Transverse colon (tissue), 4 donors: ENCODE data around the gene MAGEB4.

Experiments used
- EP300 ChIP-seq: sonication (generic); formaldehyde crosslinking; IDR thresholded peaks from one replicate; pipeline ENCODE4 v1.6.1; 2017; ENCODE audit warnings: antibody characterized with exemption, low read depth
- POLR2A ChIP-seq: fragments of 450-650 bp; IDR thresholded peaks from one replicate; pipeline ENCODE4 v1.6.1; 2016; ENCODE audit warnings: antibody characterized with exemption, mild to moderate bottlenecking, moderate library complexity
- POLR2AphosphoS5 ChIP-seq, 3 donors: sonication (generic); formaldehyde crosslinking; IDR thresholded peaks; one replicate each; pipeline ENCODE4 v1.6.1; 2016; ENCODE audit warnings: antibody characterized with exemption in 3 of 3
- TF ChIP-seq, protein P1 (sequence below), 5 experiments: fragments of 200-600 bp in 3 of 5; fragments of 450-650 bp in 2 of 5; sonication (generic) in 3 of 5; IDR thresholded peaks; 1 replicate in 2 of 5; 2 replicates in 3 of 5; pipeline ENCODE4 v1.5.1; 2016 to 2017; ENCODE audit warnings: antibody characterized with exemption in 5 of 5, inconsistent platforms in 3 of 5, mild to moderate bottlenecking in 2 of 5, moderate library complexity in 1 of 5

DNA sequence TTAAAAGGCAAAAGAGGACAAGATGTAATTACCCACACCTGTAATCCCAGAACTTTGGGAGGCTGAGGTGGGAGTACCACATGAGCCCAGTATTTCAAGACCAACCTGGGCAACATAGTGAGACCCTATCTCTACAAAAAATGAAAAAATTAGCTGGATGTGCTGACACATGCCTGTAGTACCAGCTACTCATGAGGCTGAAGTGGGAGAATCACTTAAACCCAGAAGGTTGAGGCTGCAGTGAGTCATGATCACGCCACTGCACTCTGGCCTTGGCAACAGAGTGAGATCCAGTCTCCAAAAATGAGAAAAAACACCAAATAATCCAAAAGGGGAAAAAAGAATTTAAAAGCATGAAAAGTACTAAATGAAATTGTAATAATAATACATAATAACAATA lies 36.6 kb downstream of the MAGEB4 start:
- TF ChIP-seq, protein P1, sequence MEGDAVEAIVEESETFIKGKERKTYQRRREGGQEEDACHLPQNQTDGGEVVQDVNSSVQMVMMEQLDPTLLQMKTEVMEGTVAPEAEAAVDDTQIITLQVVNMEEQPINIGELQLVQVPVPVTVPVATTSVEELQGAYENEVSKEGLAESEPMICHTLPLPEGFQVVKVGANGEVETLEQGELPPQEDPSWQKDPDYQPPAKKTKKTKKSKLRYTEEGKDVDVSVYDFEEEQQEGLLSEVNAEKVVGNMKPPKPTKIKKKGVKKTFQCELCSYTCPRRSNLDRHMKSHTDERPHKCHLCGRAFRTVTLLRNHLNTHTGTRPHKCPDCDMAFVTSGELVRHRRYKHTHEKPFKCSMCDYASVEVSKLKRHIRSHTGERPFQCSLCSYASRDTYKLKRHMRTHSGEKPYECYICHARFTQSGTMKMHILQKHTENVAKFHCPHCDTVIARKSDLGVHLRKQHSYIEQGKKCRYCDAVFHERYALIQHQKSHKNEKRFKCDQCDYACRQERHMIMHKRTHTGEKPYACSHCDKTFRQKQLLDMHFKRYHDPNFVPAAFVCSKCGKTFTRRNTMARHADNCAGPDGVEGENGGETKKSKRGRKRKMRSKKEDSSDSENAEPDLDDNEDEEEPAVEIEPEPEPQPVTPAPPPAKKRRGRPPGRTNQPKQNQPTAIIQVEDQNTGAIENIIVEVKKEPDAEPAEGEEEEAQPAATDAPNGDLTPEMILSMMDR (IDR thresholded peaks at IDR 0.05), result no peak
- TF ChIP-seq EP300 (no peak), POLR2A (no peak), POLR2AphosphoS5 (IDR thresholded peaks at IDR 0.05) (no peak)
